ENCODE measurements around the gene RNU2-63P.

DNA sequence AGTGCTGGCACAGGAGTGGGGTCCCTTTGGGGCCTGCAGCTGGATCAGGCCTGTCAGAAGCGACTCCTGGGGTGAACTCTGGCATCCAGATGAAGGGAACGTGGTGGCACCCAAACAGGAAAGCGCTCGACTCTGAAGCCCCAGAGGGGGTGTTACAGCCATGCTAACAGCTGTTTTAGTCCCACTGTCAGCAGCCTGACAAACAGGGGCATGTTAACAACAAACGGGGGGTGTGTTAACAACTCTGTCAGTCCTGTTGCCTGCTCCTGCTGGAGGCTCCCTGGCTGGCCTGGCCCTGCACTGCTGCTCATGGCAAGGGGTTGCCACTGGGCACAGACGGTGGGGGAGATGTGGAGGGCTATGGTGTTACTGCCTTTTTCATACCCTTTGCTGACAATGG lies 2.6 kb upstream of the RNU2-63P start:
- TF ChIP-seq, protein P1, sequence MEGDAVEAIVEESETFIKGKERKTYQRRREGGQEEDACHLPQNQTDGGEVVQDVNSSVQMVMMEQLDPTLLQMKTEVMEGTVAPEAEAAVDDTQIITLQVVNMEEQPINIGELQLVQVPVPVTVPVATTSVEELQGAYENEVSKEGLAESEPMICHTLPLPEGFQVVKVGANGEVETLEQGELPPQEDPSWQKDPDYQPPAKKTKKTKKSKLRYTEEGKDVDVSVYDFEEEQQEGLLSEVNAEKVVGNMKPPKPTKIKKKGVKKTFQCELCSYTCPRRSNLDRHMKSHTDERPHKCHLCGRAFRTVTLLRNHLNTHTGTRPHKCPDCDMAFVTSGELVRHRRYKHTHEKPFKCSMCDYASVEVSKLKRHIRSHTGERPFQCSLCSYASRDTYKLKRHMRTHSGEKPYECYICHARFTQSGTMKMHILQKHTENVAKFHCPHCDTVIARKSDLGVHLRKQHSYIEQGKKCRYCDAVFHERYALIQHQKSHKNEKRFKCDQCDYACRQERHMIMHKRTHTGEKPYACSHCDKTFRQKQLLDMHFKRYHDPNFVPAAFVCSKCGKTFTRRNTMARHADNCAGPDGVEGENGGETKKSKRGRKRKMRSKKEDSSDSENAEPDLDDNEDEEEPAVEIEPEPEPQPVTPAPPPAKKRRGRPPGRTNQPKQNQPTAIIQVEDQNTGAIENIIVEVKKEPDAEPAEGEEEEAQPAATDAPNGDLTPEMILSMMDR (IDR thresholded peaks at IDR 0.05) = no peak
- TF ChIP-seq POLR2A (IDR thresholded peaks at IDR 0.05) = no peak

All from adrenal gland (tissue), 5 donors.